GM19035 (cell line): ENCODE data around the gene BMF.
"Not testable (repeated sequence)": the region's sequence is repeated elsewhere in the genome, so short reads cannot be mapped to it uniquely, and the experiment has no call there.

Experiments
- ATAC-seq: cut with Tn5 transposase; IDR thresholded peaks from one replicate; pipeline ENCODE4 v1.9.1; 2021; ENCODE audit not compliant: unreplicated experiment

The BMF gene

DNA sequence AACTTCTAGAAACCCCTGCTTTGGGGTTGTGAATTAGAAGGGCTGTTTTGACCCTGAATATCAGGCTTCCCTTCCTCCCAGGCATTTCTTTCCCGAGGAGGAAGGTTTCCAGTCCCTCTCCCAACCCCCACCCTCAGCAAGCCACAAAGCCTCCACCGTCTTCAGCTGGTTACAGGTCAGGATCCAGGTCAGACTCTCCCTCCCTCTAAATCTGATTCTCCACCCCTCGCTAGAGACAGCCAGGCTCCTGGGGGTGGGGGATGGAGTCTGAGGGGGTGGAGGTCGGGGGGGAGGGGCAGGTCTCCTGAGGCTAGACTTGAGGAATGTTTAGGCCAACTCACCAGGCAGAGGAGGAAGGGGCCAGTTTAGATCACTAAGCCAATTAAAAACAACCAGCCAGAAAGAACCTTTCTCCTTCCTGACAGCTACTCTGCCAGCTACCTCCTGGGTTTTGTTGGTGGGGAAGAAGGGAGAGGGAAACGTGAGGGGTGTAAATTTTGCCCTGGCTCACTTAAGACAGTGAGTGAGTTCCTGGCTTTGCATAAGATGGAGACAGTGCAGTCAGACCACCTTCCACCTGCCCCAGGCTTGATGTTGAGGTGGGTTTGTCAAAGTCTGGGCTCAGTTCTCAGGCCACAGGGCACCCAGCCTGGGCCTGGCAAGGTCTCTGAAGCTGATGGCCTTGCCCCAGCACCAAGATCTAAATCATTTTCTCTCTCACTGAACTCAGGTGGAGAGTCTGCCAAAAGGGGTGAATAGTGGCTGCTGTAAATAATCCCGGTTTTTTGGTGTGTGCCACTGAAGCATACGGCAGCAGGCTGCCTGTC lies 19.5 kb downstream of the BMF start:
- ATAC-seq = no peak

DNA sequence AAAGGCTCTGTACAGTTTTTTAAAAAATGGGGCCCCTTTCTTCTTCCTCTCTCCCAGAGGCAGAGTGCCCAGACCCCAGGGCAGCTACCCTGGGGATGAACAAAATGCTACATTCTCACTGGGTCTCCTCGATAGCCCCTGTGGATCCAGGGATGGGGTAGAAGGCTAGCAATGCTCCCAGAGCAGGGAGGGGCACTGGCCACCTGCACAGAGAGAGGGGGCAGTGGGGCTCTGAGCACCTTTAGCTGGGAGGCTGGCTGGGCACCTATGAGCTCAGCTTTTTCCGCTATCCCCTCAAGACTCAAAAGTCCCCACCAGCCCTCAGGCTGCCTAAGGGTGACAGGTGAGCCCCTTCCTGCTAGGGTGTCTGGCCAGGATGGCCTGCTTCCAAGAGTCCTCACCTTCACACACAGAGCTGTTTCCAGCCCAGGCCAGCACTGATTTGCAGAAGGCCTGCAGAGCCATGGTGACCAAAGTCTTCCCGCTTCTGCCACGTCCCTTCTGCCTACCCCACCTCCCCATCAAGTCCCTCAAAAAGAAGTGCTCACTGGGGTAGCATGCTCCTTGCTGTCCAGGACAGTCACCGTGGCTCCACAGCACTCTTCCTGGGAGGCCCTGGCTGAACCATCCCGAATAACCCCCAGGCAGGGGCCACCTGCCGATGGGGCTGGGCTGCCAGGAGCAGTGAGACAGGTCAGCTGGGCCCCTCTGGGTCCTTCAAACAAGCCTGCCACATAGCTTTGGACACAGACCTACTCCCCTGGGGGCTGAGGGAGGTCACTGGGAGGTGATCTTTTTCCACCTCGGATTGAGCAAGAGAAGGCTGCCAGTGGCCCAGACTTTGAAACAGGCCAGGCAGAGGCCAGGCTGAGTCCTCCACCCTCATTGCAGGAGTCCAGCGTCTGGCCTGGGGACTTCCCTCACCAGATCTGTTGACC lies 20.4 kb downstream of the BMF start:
- no peak for ATAC-seq

DNA sequence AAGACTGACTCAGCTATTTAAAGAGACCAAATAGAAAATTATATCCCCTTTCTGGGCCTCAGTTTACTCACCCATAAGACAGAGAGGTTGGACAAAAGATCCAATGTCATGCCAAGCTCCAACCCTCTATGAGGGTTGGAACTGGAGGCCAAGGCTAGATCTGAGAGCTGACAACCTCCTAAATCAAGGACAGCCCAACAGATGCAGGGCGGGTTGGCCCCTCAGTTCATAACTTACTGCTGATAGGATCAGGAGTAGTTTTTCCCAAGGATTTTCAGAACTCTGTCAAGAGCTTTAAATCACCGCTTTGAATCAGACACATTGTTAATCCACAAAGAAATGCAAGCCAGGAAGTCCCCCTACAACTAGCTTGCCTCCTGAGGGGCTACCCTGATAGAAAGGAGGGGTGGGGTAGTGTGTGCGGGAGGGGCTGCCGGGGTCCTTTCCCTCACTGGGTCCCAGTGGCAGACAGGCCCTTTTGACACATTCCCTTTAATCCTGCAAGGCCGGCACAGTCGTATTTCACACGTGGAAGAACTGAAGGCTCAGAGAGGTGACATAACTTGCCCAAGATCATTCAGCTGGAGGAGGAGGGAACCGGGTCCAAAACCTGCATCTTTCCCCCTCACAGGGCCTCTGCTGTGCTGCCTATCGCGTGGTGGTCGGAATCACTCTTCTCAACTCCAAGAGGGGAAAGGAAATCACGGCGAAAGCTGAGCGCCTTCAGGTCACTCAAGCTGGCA lies 21.4 kb downstream of the BMF start:
- no peak for ATAC-seq

DNA sequence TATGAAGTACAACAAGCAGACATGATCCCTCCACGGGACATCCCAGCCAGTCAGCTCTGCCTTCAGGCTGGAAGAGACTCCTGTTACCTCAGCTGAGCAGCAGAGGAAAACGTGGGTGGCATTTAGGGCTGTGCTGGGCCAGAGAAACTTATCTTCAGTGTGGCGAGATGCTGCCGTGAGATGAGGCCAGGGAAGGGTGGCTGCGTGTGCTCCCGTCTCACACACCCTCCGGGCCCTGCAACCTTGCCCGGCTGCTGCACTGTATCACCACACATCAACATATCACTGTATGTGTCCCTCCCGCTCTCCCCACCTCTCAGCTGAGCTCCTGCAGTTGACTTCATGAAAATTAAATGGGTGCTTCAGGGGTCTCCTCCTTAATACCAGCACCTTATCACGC lies 23.4 kb downstream of the BMF start:
- ATAC-seq = no peak

DNA sequence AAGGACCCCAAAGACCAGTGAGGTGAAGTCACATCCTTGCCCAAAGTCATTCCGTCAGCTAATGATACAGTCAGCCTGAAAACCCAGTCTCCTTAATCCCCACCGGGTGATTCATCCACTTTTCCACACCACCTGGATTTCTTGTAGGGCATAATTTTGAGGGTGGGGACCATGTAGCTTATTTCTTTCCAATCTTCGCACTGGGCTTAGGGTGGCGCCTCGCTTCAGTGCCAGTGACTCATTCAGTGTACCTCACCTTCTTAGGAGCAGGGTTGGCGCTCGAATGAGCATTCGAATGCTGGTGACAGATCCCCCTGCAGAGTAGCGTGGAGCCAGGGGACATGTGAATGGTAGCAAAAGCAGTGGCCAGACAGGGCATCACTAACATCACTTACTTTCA lies 24.0 kb downstream of the BMF start:
- ATAC-seq = no peak

DNA sequence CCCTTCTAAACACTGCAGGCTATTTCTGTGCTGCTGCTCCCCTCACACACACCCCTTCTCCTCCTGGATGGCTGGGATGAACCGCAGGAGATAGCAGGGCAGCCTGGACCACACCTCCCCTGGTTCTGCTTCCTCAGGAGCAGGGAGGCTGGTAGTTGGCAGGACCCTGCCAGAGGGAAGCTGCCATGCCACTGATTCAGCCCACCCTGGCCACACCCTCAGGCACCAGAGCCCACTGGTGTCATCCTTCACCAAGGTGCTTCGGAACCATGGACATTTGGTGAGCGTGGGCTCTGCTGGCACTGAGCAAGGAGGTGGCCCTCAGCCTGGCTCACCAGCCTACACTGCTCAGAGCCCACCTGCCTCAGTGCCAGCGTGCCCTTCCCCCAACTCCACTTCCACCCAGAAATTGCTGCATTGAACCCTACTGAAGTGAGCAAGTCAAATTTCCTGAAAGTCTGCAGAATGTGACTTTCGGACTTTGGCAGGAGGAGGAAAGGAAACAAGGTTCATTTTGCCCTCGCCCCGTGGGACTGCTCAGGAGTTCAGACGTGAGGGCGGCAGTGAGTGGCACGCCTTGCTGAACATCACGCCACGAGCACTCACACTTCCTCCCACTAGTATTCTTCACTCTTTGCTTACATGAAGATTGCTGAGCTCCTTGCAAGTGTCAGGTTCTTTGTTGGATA lies 26.3 kb downstream of the BMF start:
- ATAC-seq = no peak

DNA sequence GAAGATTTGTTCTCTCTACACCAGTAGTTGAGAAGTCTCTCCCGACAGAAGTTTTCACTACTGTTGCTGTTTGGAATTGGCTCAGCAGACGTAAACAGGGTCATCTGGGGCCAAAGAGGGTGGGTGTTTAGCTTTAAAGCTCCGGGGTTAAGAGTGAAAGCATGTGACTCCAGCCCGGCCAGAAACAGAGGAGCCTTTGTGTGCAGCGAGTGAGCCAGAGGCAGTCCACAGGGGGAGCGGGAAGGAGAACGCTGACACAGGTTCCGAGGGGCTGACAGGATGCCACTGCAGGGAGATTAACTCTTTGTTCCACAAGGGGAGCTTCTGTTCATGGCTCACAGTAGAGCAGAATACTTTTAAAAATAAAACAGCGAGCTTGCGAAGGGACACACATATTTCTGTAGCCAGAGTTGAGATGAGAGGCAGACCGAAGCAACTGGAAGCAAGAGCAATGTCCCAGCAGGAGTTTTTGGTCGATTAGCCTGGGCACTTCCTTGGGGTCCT lies 26.9 kb downstream of the BMF start:
- no peak for ATAC-seq

DNA sequence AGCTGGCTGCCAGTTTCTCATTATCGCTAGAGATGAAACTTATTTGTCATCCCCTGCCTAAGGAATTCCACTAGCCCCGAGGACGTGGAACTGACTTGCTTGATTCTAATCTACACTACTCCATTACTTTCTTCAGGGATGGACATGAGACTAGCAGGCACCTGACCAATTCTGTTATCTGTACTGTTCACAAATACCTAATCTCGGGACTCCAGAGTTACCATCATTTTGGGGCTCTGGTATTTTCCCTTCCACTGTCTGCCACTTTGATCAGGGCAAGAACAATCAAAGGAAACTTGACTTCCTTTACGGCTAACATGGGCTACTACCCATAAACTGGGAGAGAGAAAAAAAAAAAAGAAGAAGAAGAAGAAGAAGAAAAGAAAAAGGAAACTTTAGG lies 27.8 kb downstream of the BMF start:
- no peak for ATAC-seq

DNA sequence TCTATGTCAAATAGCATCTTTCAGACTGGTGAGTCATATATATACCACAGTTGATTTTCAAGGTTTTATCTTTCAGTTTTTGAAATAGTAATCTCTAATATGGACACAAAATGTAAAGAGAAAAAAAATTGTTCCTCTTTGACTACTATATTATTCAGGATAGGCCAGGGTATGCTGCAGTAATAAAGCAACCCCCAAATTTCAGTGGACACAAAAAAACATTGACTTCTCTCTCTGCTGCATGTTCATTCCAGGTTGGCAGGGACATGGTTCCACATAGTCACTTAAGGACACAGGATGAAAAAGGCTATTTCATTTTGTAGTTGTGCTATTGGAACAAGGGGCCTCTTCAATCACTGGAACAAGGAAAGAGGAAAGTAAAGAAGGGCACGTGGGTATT lies 28.6 kb downstream of the BMF start:
- no peak for ATAC-seq

DNA sequence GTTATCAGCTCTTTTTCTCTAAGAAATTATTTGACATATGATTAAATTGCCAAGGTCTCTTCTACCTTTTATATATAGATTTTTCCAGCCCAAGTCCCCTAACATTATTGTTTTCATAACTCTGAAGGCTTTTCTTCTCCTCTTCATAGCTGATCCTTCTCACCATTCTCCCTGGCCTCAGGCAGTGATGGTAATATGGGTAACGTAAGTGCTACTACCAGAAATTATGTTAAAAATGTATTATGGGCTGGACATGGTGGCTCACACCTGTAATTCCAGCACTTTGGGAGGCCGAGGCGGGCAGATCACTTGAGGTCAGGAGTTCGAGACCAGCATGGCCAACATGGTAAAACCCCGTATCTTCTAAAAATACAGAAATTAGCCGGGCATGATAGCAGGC lies 29.2 kb downstream of the BMF start:
- no peak for ATAC-seq

DNA sequence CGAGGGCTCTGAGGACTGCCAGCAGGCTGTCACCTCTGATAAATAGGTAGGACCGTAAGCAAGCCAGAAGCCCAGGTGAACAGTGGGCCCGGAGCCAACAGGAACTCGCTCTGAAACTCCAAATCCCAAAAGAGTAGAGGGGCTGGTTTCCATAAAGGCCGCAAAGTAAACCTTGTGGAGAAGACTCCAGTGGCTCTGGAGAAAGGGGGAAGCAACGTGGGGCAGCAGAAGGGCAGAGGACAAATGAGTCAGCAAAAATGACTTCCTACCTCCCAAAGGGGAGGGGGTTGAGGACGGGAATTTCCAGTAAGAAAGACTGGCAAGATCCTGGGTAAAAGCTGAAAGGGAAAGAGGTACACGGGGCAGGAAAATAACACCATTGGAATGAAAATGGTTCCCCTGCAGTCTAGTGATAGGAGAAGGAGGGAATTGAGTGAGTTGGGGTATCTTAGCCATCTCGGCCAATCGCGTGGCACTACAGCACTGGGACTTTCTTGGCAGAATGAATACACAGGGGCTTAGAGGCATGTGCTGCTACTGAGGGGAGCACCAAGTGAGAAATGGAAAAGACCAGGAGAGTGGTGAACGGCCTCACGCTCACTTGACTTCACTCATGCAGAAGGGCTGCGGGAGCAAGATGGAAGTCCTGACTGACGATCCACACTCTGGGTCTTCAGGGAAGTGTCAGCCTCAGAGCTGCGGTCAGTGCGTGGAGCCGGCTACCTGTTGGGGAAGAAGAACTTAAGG lies 33.2 kb downstream of the BMF start:
- no peak for ATAC-seq

DNA sequence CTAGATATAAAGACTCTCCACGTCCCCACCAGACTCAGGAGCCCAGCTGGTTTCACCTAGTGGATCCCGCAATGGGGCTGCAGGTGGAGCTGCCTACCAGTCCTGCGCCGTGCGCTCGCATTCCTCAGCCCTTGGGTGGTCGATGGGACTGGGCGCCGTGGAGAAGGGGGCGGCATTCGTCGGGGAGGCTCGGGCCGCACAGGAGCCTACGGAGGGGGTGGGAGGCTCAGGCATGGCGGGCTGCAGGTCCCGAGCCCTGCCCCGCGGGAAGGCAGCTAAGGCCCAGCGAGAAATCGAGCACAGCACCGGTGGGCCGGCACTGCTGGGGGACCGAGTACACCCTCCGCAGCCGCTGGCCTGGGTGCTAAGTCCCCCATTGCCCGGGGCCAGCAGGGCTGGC lies 34.0 kb downstream of the BMF start:
- not testable (repeated sequence) for ATAC-seq

DNA sequence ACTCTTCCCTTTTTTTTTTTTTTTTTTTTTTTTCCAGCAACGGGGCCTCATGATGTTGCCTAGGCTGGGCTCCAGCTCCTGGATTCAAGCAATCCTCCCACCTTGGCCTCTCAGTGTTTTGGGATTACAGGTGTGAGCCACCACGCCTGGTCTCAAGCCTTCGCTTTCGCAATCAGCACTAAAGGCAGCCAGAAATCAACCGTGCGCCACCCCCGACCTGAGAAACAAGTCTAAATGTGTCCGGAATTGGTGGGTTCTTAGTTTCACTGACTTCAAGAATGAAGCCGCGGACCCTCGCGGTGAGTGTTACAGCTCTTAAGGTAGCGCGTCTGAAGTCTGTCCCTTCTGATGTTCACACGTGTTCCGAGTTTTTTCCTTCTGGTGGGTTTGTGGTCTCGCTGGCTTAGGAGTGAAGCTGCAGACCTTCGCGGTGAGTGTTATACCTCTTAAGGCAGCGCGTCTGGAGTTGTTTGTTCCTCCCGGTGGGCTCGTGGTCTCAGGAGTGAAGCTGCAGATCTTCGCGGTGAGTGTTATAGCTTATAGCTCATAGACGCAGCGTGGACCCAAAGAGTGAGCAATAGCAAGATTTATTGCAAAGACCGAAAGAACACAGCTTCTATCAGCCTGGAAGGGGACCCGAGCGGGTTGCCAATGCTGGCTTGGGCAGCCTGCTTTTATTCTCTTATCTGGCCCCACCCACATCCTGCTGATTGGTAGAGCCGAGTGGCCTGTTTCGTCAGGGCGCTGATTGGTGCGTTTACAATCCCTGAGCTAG lies 34.8 kb downstream of the BMF start:
- not testable (repeated sequence) for ATAC-seq

DNA sequence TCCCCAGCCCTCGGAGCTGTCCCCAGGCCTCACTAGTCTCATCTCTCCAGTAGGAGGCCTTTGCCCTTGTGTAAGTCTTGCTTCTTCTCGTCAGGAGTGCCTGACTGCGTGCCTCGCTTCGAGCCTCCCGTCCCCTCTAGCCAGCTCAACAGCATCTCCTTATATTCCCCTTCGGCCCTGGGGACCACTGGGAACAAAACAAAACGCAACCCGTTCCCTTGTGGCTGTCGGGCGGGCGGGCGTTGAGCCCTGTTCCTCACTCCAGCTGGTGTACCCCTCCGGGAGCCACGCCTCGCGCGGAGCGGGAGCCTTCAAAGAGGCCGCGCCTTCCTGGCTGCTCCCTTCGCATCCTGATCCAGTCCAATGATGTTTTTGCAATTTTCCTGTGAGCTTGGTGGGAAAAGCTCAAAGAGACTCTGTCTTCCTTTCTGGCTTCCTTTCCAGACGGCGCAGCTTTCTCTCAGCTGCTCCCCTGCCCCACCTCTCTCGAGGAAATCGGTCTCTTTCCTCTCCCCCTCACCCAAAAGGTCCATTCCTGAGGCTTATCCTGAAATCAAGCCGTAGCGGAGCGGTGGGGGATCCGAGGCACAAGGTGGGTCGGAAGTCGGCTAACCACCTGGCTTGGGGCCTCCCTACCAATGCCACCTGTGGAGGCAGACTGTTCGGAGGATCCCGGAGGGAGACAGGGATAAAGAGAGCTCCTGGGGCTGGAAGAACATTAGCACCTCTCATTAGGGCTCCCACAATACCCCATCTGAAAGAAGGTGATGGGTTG lies 36.3 kb downstream of the BMF start:
- no peak for ATAC-seq

DNA sequence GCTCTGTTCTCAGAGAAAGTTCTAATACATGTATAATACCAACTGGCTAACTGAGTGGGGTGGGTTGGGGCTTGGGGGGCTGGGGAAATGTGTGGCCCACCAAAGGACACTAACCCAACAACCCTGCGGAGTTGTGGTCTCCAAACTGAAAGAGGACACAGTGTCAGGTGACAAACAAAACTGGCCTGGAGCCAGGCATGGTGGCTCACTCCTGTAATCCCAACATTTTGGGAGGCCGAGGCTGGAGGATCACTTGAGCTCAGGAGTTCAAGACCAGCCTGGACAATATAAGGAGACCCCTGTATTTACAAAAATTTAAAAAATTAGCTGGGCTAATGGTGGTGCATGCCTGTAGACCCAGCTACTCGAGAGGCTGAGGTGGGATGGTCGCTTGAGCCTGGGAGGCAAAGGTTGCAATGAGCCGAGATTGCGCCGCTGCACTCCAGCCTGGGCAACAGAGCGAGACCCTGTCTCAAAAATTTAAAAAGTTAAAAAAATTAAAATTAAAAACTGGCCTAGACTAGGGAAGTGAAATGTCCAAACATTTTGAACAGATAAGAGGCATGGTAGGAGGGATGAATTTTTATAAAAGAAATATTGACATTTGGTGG lies 38.0 kb downstream of the BMF start:
- ATAC-seq = no peak

DNA sequence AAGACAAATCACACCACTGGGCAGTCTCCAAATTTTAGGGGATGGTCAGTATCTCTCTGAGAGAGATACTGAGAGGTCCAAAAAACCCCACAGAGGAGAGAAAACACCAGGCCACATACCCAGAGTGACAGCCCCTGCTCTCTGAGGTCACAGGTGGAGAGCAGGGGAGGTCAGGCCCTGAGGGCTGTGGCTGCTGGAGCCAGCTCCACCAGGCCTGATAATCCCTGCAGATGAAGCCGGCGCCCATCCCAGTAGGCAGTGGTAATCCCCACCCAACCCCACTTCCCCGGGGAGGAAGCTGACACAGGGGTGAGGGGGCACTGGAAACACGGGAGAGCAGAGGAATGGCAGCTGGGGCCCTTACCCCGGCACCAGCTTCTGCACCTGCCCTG lies 38.5 kb downstream of the BMF start:
- no peak for ATAC-seq

DNA sequence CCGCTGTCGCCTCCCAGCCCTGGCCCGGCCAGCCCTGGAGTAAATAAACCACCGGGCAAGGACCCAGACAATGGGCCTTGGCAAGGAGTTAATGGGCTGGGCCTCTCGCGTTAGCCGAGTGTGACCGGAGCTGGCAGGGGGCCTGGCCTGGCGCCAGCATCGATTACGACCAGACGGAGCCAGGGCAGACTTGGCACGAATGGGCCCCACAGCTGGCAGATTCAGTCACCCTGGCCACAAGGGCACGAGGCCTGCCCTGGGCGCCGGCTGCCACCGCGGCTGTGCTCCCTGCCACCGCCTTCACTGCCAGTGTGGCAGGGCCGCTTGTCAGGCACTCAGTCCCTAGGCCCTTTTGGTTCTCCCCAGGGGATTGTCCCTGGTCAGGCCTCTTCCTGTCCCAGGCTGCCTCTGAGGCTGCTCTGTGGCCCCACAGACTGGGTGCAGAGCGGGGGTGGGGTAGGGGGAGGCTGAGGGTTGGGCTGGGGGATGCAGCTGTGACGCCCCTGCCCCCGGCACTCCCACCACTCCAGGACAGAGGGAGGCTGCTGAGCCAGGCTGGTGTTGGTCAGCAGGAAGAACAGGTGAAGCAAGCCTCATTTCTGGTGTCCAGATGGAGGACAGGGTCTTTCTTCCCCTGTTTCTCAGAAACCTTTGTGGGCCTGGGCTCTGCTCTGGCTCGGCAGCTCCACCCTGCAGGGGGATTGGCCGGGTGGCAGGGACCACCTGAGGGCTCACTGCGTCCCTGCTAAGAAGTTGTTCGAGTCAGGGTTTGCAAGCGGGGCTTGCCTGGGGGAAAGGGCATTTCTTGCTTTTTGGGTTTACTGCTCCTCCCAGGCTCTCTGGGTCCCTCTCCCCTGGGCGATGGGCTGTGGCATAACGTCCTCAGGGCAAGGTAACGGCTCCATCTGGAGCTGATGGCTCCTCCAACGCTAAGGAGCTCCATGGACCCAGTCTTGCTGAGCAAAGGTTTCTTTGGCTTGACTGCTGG lies 39.2 kb downstream of the BMF start:
- ATAC-seq = peak; percentile 72
